Body of pancreas (tissue), 4 donors: ENCODE measurements around the gene ASTN1. TPM values are rescaled to one million over a fixed set of nuclear protein-coding genes. Genes with fewer than 3 reads are reported as not detected.

Experiments used
- ATAC-seq: fragments of 150-250 bp; one replicate; pipeline ENCODE4 v1.9.1; 2016
- DNase-seq, 4 donors: peaks; one replicate each; pipeline ENCODE4 v3.0.0-alpha.2; 2019
- H3K27ac ChIP-seq, 4 donors: fragments of 200-600 bp; sonication (generic); 1 replicate in 3 of 4; 2 replicates in 1 of 4; pipeline versions ENCODE4 v1.5.1 to v1.6.1; 2016 to 2019; ENCODE audit warnings: mild to moderate bottlenecking in 1 of 4, mixed read lengths in 1 of 4, moderate library complexity in 1 of 4
- H3K27me3 ChIP-seq, 2 donors: fragments of 200-600 bp; sonication (generic); one replicate each; pipeline ENCODE4 v1.6.0; 2016; ENCODE audit warnings: mild to moderate bottlenecking in 1 of 2
- H3K36me3 ChIP-seq, 2 donors: fragments of 200-600 bp; sonication (generic); replicated peaks in 1 of 2; 2 replicates each; pipeline ENCODE4 v1.5.1; 2016; ENCODE audit warnings: low read depth in 2 of 2; ENCODE audit not compliant: insufficient read depth in 1 of 2
- H3K4me1 ChIP-seq: fragments of 200-600 bp; sonication (generic); one replicate; pipeline ENCODE4 v1.6.0; 2016
- H3K4me3 ChIP-seq, 2 donors: fragments of 200-600 bp; sonication (generic); 1 replicate in 1 of 2; 2 replicates in 1 of 2; pipeline ENCODE4 v1.5.1; 2016 to 2019
- H3K9me3 ChIP-seq, 3 donors: fragments of 200-600 bp; sonication (generic); 1 replicate in 2 of 3; 2 replicates in 1 of 3; pipeline ENCODE4 v1.5.1; 2016
- CTCF ChIP-seq, 7 experiments: fragments of 450-650 bp in 4 of 7; fragments of 200-600 bp in 3 of 7; sonication (generic) in 3 of 7; IDR thresholded peaks; one replicate each; pipeline ENCODE4 v1.5.1; 2016 to 2019; ENCODE audit warnings: antibody characterized with exemption in 7 of 7
- POLR2A ChIP-seq, 3 donors: fragments of 450-650 bp; IDR thresholded peaks; one replicate each; pipeline ENCODE4 v1.6.1; 2016; ENCODE audit warnings: antibody characterized with exemption in 3 of 3, mild to moderate bottlenecking in 2 of 3
- WGBS, 2 donors: methylation state at CpG; one replicate each; pipeline ENCODE4 v1.1.5; 2017; 5-methylcytosine and 5-hydroxymethylcytosine counted together
- intact Hi-C: fragments of 100-400 bp; cut with DNase I; formaldehyde crosslinking; loops from one replicate; pipeline ENCODE4 v1.15.1; 2023
- total RNA-seq, 2 donors: library from RNA; depleted of rRNA; stranded (reverse); fragments of >200 nt; gene quantifications; one replicate each; pipeline ENCODE4 v1.1.0, GENCODE V29; 2016

Gene ASTN1
- total RNA-seq, 2 donors from 2014 or later = 0.66 to 0.78 TPM

GRCh38 chr1:176894450-176894849 is 270.1 kb downstream of the ASTN1 start:
- Histone ChIP-seq H3K27ac (no peak overlapping the region), H3K36me3 (no peaks in the 10 kb centered on the region), H3K4me1 (peaks cover 7% of the 10 kb centered on the region), H3K9me3 (no peaks in the 10 kb centered on the region), H3K27me3 (no peaks in the 10 kb centered on the region), H3K4me3 (no peak overlapping the region)
- intact Hi-C loops = no loop called here
- TF ChIP-seq POLR2A (IDR thresholded peaks at IDR 0.05) = no peak
- no peak for TF ChIP-seq CTCF (IDR thresholded peaks at IDR 0.05)
- 63 to 73% methylated on average over 8 of the region's 8 CpGs for WGBS, 2 donors
- DNase-seq (no peak), ATAC-seq (no peak)

DNA sequence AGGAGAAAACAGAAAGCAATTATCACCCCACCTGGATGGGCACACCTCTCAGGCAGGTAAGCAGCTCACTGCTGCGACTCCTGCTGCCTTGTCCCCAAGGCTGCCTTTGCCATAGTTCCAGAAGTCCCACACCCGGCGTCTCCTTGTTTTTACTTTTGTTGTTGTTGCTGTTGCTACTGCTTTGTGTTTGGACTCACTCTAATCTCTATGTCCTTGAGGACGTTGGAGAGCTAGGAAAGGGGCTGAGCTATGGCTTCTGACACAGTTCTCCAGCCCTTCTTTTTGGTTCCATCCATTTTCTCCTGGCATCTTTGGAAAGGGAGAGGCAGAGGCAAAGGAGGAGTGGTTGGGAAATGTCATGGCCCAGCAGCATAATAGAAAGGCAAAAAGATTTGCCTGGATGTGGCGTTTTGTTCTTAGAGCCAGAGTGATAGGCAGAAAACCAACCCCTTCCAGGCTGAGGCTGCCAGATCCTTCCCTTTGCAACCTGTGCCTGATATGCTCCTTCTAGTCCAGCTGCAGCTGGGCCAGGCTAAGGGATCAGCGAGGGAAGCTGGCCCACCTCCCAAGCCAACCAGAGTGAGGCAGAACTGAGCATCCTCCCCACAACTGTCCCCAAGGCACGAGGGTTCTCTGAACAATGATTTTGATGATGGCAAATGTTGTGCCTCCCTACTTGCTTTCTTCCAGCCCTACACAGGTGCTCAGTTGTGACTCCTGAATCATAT is 270.7 kb downstream of the ASTN1 start:
- H3K27ac ChIP-seq = no peak overlapping the region
- no peaks in the 10 kb centered on the region for H3K27me3 ChIP-seq
- H3K4me3 ChIP-seq = no peak overlapping the region
- no peaks in the 10 kb centered on the region for H3K36me3 ChIP-seq
- ATAC-seq (no peak), DNase-seq (no peak)
- intact Hi-C loops = no loop called here
- H3K4me1 ChIP-seq = peaks cover 7% of the 10 kb centered on the region
- TF ChIP-seq CTCF (IDR thresholded peaks at IDR 0.05) = no peak
- no peak for TF ChIP-seq POLR2A (IDR thresholded peaks at IDR 0.05)
- WGBS, 2 donors = 26 to 46% methylated on average over 6 to 7 of the region's 7 CpGs
- H3K9me3 ChIP-seq = no peaks in the 10 kb centered on the region

DNA sequence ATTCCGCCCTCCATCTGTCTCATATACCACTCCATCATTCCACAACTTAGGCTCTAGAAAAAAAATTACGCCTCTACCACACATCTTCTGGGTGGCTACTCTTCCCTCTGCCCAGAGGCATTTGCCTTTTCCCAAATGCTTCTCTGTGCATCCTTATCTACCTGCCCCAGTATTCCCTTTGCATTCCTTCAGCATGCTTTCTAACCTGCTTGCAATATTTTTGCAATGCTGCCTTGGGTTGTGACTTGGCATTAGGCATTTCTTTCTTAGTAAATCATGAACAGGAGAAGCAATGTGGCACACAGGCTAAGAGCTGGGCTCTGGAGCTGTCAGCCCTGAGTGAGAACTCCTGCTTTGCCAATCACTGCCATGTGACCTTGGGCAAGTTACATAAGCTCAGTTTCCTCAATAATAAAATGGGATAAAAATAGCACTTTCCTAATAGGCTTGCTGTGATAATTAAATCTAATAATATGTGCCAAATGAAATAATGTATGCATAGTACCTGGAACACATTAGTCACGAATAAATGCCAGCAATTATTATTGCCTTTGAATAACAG is 276.0 kb downstream of the ASTN1 start:
- ATAC-seq (no peak), DNase-seq (no peak)
- Histone ChIP-seq H3K27me3 (no peaks in the 10 kb centered on the region), H3K4me1 (no peaks in the 10 kb centered on the region), H3K36me3 (no peaks in the 10 kb centered on the region), H3K9me3 (no peaks in the 10 kb centered on the region), H3K27ac (no peak overlapping the region), H3K4me3 (no peak overlapping the region)
- WGBS, 2 donors = 72 to 80% methylated on average over 3 of the region's 3 CpGs
- intact Hi-C loops = no loop called here
- no peak for TF ChIP-seq CTCF (IDR thresholded peaks at IDR 0.05)
- TF ChIP-seq POLR2A (IDR thresholded peaks at IDR 0.05) = no peak

DNA sequence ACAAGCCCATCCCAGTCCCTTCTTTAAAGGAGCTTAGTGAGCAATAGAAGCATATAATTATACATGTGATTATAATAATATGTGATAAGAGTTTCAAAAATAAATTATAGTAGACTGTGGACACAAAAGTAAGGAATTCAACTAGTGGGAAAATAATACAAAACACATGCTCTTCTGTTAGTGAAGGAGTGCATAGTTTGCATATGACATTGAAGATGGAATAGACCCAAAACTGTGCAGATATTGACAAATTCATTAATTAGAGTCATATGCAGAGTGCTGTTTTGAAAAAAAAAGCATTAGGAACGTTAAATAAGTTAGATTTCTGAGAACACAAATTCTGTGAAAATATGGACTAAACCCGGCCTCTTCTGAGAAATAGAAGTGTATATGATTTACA is 278.8 kb downstream of the ASTN1 start:
- no peaks in the 10 kb centered on the region for H3K36me3 ChIP-seq
- no peak for DNase-seq
- ATAC-seq = no peak
- no peaks in the 10 kb centered on the region for H3K4me1 ChIP-seq
- TF ChIP-seq CTCF (IDR thresholded peaks at IDR 0.05) (no peak), POLR2A (IDR thresholded peaks at IDR 0.05) (no peak)
- 56 to 67% methylated on average over 2 of the region's 2 CpGs for WGBS, 2 donors
- no peaks in the 10 kb centered on the region for H3K9me3 ChIP-seq
- intact Hi-C loops = no loop called here
- H3K27me3 ChIP-seq = no peaks in the 10 kb centered on the region
- no peak overlapping the region for H3K4me3 ChIP-seq
- no peak overlapping the region for H3K27ac ChIP-seq

GRCh38 chr1:176885341-176885740 is 279.2 kb downstream of the ASTN1 start:
- WGBS, 2 donors = 42 to 48% methylated on average over 3 of the region's 3 CpGs
- Histone ChIP-seq H3K27ac (no peak overlapping the region), H3K27me3 (no peaks in the 10 kb centered on the region), H3K36me3 (no peaks in the 10 kb centered on the region), H3K4me3 (no peak overlapping the region), H3K9me3 (no peaks in the 10 kb centered on the region), H3K4me1 (no peaks in the 10 kb centered on the region)
- intact Hi-C loops = no loop called here
- TF ChIP-seq CTCF (IDR thresholded peaks at IDR 0.05) (no peak), POLR2A (IDR thresholded peaks at IDR 0.05) (no peak)
- DNase-seq = no peak
- no peak for ATAC-seq
